Measurements from ENCODE around the gene FMNL2. TPM values are rescaled to one million over a fixed set of nuclear protein-coding genes. Genes with fewer than 3 reads are reported as not detected.

The FMNL2 gene
- total and polyA plus RNA-seq, 2 experiments from 2014 or later = 16.5 to 45.4 TPM

DNA sequence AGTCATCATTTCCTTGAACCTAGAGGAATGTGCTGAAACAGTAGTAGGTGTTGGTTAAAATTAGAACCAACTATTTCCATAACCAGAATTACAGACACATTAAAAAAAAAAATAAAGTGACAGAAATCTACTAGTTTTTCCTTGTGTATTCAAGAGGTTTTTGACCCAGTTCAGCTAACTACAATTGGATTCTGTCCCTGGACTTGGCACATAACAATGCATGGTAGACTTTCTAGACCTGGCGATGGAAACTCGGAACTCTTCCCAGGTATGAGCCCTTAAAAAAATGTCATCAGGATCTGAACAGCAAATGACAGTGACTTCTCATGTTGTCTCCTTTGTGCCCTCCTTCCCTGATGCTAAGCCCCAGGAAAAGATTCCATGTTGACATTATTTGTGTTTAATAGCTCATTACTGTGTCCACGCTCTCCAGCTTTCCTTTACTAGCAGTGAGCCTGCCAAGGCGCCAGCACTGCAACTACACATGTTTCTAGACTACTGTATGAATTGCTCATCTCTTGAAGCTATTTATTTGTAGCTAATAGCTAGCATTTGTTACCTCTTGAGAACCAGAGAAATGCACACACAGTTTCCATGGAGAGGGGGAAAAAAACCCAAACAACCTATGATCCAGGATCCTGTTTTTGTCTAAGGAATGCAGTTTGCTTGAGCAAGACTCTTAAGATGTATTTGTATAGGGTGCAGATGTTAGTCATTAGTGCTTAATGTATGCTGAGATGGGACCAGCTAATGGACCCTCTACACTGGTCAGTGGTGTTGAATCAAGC, 148.5 kb downstream of the FMNL2 start:
- Mint-ChIP-seq H3K4me3 (no peak overlapping the region), H3K27me3 (ENCODE audit: insufficient read depth, low read depth, poor library complexity) (no peaks in the 10 kb centered on the region), H3K9me3 (no peaks in the 10 kb centered on the region), H3K4me1 (peaks cover 27% of the 10 kb centered on the region), H3K36me3 (ENCODE audit: low read depth) (no peaks in the 10 kb centered on the region), H3K27ac (no peak overlapping the region)
- Histone ChIP-seq H3K27me3 (ENCODE audit: insufficient read depth) (no peaks in the 10 kb centered on the region), H4K20me1 (replicated peaks; ENCODE audit: insufficient read depth) (peaks cover 8% of the 10 kb centered on the region; the same call in 1 of the 2 replicates), H3F3A (replicated peaks; ENCODE audit: low read depth) (no peaks in the 10 kb centered on the region), H3K4me3 (no peak overlapping the region), H2AFZ (no peak overlapping the region), H3K9me2 (ENCODE audit: insufficient read depth) (no peaks in the 10 kb centered on the region), H3K4me2 (no peak overlapping the region), H3K79me2 (replicated peaks; ENCODE audit: insufficient read depth) (peaks cover 82% of the 10 kb centered on the region), H3K36me3 (ENCODE audit: insufficient read depth) (no peaks in the 10 kb centered on the region), H3K4me1 (ENCODE audit: insufficient read depth) (peaks cover 8% of the 10 kb centered on the region), H3K27ac (ENCODE audit: low read depth) (no peak overlapping the region)
- DNase-seq (ENCODE audit: low spot score) (no peak), ATAC-seq (no peak)
- TF ChIP-seq, protein P1, sequence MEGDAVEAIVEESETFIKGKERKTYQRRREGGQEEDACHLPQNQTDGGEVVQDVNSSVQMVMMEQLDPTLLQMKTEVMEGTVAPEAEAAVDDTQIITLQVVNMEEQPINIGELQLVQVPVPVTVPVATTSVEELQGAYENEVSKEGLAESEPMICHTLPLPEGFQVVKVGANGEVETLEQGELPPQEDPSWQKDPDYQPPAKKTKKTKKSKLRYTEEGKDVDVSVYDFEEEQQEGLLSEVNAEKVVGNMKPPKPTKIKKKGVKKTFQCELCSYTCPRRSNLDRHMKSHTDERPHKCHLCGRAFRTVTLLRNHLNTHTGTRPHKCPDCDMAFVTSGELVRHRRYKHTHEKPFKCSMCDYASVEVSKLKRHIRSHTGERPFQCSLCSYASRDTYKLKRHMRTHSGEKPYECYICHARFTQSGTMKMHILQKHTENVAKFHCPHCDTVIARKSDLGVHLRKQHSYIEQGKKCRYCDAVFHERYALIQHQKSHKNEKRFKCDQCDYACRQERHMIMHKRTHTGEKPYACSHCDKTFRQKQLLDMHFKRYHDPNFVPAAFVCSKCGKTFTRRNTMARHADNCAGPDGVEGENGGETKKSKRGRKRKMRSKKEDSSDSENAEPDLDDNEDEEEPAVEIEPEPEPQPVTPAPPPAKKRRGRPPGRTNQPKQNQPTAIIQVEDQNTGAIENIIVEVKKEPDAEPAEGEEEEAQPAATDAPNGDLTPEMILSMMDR (conservative IDR thresholded peaks at IDR 0.05; ENCODE audit: low read depth in 2 of 2) = no peak
- no peak for TF ChIP-seq STAT1 (IDR thresholded peaks at IDR 0.05; ENCODE audit: unreplicated experiment)
- TF ChIP-seq ZNF331 (CRISPR knock-in tag; IDR thresholded peaks at IDR 0.05; ENCODE audit: low read depth) = no peak
- no peak for TF ChIP-seq NANOG (IDR thresholded peaks at IDR 0.05; ENCODE audit: borderline replicate concordance)
- TF ChIP-seq EZH2phosphoT487 (IDR thresholded peaks at IDR 0.05; ENCODE audit: unreplicated experiment) = no peak
- TF ChIP-seq ZNF114 (CRISPR knock-in tag; IDR thresholded peaks at IDR 0.05) = no peak
- TF ChIP-seq CREB1 (CRISPR knock-in tag; IDR thresholded peaks at IDR 0.05; ENCODE audit: low read depth) = no peak
- TF ChIP-seq POLR2AphosphoS5 (IDR thresholded peaks at IDR 0.05; ENCODE audit: low read depth) = no peak

DNA sequence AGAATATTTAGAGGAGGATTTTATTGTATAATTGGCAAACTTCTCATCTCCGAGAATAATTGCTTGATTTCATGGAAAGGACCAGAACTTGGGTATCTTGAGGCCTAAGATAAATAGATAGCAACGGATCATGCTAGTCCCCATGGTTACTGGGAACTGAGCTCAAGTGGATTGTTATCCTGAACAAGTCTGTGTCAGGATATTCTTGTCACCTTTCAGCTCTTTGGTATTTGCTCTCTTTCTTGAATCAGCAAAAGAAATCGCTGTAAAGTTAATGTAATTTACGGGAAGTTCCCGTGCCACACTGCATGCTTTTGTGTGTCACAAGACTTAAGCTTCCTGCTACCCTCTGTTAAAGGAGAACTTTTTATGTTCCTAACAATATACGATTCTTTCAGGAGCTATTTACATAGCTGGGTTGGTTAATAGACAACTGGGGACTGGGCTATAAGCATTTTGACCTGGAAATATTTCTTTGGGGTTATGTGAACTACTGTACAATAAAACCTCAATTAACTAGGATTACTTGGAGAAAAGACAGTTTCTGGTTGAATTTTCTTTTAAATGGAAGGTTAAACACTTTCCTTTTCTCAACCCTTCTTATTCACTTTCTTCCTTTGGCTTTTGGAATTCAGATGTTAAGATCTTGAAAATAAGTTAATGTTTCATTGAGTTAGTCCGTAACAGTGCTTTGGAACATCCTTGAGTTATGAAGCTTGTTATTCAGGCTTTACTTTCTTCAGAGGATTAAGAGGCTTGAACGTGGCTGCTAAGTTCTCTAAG, 151.2 kb downstream of the FMNL2 start:
- Mint-ChIP-seq H3K27ac (no peak overlapping the region), H3K27me3 (ENCODE audit: insufficient read depth, low read depth, poor library complexity) (peaks cover 3% of the 10 kb centered on the region), H3K36me3 (ENCODE audit: low read depth) (no peaks in the 10 kb centered on the region), H3K9me3 (no peaks in the 10 kb centered on the region), H3K4me3 (no peak overlapping the region), H3K4me1 (peaks cover 47% of the 10 kb centered on the region)
- Histone ChIP-seq H3K27ac (ENCODE audit: low read depth) (no peak overlapping the region), H3K36me3 (ENCODE audit: insufficient read depth) (no peaks in the 10 kb centered on the region), H3K9me2 (ENCODE audit: insufficient read depth) (no peaks in the 10 kb centered on the region), H3K79me2 (replicated peaks; ENCODE audit: insufficient read depth) (peaks cover 79% of the 10 kb centered on the region), H3K4me2 (no peak overlapping the region), H3K27me3 (ENCODE audit: insufficient read depth) (no peaks in the 10 kb centered on the region), H2AFZ (no peak overlapping the region), H4K20me1 (replicated peaks; ENCODE audit: insufficient read depth) (peaks cover 4% of the 10 kb centered on the region; the same call in 1 of the 2 replicates), H3K4me1 (ENCODE audit: insufficient read depth) (peaks cover 26% of the 10 kb centered on the region), H3K4me3 (no peak overlapping the region), H3F3A (replicated peaks; ENCODE audit: low read depth) (no peaks in the 10 kb centered on the region)
- ATAC-seq (no peak), DNase-seq (ENCODE audit: low spot score) (no peak)
- TF ChIP-seq EZH2 (IDR thresholded peaks at IDR 0.05; ENCODE audit: low read depth, unreplicated experiment) (no peak), POLR2AphosphoS5 (IDR thresholded peaks at IDR 0.05; ENCODE audit: low read depth) (no peak), REST (IDR thresholded peaks at IDR 0.05; ENCODE audit: unreplicated experiment) (no peak), CREB1 (CRISPR knock-in tag; IDR thresholded peaks at IDR 0.05; ENCODE audit: low read depth) (no peak), ZNF331 (CRISPR knock-in tag; IDR thresholded peaks at IDR 0.05; ENCODE audit: low read depth) (no peak), ZNF114 (CRISPR knock-in tag; IDR thresholded peaks at IDR 0.05) (no peak)
